8988T (cell line): ENCODE measurements around the gene GAS1.

ENCODE experiments used
- DNase-seq: peaks from one replicate; pipeline ENCODE4 v3.0.0; 2011

Gene GAS1, protein sequence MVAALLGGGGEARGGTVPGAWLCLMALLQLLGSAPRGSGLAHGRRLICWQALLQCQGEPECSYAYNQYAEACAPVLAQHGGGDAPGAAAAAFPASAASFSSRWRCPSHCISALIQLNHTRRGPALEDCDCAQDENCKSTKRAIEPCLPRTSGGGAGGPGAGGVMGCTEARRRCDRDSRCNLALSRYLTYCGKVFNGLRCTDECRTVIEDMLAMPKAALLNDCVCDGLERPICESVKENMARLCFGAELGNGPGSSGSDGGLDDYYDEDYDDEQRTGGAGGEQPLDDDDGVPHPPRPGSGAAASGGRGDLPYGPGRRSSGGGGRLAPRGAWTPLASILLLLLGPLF

DNA sequence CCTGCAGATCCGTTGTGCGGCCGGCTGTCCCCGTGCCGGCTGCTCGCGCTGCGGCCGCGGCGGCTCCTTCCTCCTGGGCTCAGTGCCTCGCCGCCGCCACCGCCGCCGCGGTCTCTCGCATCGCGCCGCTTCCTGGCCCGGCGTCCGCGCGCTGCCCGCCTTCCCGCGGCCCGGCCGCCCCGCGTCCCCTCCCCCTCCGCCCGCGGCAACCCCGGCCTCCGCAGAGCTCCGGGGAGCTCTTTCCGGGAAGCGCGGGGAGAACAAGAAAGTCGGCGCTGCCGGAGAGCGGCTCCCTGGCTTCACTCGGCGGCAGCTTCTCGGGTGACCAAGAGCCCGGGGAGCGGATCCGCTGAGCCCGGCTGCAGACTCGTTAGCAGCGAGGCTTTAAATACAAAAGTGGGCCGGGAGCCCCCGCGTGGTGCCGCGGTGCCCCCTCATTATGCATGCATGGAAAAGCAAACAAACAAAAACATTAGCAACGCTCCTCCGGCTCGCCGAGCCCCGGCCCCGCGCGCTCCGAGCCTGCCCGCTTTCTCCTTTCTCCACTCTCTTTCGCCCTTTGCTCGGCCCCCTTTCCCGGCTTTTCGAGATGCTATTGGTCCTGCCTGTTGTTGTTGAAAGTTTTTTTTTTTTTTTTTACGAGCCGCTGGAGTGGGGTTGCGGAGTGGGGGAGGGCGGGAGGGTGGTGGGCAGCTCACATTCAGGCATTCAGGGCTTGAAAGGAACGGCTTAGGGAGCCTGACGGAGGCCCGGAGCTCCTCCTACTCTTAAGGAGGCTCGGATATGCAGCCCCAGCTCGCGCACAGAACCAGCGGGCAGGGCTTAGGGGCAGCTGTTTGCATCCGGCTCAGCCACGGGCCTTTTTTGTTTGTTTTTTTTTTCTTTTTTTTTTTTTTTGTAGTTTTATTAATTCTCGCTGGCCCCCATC is at the start of gene GAS1:
Gene GAS1, minus strand, starts transcription at position 361 of the 928 bp plus-strand sequence. CDS start 727 bp downstream, outside the sequence.
- peak; percentile 73 for DNase-seq

DNA sequence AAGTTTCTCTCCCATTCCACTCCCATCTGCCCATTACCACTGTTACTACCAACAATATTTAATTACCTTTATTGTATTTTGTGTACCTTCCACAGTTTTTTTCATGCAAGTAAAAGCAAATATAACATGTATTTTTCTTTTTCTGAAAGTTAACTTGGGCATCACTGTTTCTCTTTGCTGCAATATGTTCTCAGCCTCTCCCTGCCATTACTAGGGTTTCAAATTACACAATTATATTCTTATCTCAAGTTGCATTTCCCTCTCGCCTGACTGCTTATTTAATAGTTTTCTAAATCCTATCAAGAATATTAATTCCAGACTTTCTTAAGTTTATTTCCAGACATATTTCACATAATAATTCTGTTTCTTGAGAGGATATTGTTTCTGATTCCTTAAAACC is 46.9 kb upstream of the GAS1 start:
- DNase-seq, result no peak

DNA sequence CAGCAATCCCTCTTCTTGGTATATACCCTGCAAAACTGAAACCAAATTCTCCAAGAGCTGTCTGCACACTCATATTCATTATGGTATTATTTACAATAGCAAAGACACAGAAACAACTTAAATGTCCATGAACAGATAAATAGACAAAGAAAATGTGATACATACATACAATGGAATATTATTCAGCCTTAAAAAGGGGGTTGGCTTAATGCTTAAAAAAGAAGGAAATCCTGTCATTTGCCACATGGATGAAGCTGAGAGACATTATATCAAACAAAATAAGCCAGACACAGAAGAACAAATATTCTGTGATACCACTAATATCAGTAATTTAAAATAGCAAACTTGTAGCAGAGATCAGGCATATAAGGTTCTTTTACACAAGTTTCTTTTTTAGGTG is 46.5 kb upstream of the GAS1 start:
- DNase-seq, result no peak

GRCh38 chr9:86991077-86991476 is 43.8 kb upstream of the GAS1 start:
- DNase-seq, result no peak

GRCh38 chr9:86990290-86990689 is 43.0 kb upstream of the GAS1 start:
- DNase-seq, result no peak

GRCh38 chr9:86987900-86988299 is 40.6 kb upstream of the GAS1 start:
- no peak for DNase-seq

GRCh38 chr9:86985132-86985647 is 37.9 kb upstream of the GAS1 start:
- no peak for DNase-seq

DNA sequence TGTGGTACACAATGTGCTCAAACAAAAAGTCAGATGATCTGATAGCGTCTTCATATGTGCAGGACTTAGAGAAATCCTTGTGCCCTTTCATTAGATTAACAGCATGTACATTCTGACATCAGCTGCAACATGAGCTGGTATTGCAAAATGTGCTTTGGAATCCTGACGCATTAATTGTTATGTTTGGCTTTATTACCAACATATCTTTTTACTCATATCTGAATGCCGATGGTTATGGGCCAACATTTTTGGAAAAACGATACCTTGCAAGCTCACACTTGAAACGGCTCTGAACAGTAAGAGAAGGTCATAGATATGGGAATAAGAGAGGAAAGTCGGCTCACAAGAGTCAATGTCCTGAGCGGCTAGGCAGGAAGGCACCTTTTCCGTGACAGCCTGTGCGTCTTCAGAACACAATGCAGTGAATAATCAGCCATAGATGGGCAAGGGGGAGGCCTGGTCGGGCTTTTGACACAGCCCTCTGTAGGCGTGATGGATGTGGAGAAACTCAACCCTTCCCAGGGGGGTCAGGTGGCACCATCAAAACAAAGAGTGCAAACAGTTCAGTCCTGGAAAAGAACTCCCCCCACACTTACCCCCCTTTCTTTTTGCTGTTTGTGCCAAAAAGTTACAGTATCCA is 36.4 kb upstream of the GAS1 start:
- no peak for DNase-seq

DNA sequence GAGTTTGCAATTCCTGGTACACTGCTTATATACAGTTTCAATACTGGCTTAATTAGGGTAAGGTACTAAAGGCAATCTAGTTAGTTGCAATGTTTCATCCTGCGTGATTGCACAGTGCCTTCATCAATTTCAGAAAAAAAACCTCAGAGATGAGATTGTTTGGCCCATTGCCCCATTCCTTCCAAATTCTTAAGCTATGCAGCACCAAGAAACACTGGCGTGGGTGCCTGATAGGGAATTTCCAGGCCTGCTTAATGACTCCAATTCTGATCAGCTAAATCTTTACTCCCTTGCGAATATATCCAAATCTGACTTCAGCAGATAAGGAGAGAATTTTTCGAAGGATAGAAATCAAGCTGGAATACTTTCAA is 35.9 kb upstream of the GAS1 start:
- no peak for DNase-seq

DNA sequence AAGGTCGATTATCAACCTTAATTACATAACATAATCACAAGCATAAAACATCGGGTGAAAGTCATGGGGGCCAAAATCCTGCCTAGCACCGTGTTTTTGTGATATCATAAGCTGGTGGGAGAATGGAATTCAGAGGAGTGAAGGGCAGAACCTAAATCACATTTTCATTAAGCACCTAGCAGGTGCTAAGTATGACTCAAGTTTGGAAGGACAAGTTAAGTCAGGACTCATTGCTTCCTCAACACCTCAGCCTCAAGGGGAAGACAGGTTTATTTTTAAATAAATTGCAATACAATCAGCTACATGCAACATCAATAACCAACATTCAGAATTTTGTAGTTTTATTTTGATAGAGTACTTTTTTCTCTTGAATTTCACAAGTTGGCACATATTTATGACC is 33.5 kb upstream of the GAS1 start:
- no peak for DNase-seq

- DNase-seq, result no peak
These were observed 32.4 kb upstream of the GAS1 start for GRCh38 chr9:86979657-86980056.

GRCh38 chr9:86978922-86979474 is 31.7 kb upstream of the GAS1 start:
- DNase-seq, result no peak

- no peak for DNase-seq
These were observed 31.1 kb upstream of the GAS1 start for GRCh38 chr9:86978413-86978812.

DNA sequence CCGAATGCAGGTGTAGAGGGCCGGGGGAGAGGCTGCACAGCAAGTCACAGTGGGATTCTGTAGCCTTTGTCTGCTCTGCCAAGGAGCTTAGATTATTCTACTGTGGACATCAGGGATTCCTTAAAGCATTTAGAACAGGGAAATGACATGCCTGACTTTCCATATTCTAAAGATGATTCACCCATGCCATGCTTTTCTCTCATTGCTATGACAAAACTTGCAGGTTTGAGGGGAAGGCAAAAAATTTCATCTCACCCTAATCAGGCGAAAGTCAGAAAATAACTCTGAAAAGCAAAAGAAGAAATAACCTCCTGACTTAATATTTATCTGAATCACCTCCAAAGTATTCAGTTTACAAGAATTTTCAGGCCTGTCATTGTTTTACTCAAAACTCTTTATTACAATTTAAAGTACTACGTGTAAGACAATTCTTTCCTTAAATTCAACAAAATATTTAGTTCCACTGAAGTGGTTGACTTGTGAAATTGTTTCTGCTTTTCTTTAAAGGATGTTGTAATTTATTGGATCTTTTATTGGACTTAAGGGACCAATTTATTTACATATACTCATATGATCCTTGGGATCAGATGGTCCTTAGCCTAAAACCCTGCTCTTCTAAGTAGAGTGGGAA is 30.0 kb upstream of the GAS1 start:
- DNase-seq, result no peak

DNA sequence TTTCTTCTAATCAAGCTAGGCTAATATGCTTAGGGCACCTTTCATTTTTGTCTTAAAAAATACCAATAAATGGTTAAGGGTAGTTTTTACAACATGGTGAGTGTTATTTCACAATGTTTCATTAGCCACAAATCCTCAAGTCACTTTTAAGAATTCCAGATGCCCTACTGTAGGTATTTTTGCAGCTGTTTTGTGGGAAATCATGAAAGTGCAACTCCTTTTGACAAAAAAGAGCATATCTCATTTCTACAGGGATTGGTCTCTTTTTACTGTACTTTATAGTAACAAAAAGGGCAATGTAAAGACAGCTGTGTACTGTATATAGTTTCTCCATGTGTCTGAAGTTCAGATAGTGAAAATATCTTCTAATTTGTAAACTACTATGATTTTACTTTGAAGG is 28.3 kb upstream of the GAS1 start:
- DNase-seq, result no peak

DNA sequence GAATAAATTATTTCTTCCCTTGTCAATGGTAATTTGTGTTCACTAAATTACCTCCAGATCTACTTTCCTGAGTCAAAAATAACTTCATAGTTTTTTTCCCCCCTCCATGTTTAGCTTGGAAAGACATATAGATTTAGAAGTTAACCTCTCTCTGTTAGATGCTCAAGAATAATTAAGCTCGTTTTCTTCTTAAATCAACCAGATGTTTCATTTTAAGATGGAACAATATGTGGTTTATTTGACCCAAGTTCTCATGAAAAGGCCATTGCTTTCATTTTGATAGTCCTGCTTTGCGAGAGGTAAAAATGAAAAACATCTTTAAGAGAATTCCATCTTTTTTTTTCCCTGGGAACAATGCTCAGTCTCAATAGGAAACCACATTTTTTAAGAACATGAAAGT is 27.7 kb upstream of the GAS1 start:
- no peak for DNase-seq

GRCh38 chr9:86974421-86974820 is 27.1 kb upstream of the GAS1 start:
- no peak for DNase-seq

DNA sequence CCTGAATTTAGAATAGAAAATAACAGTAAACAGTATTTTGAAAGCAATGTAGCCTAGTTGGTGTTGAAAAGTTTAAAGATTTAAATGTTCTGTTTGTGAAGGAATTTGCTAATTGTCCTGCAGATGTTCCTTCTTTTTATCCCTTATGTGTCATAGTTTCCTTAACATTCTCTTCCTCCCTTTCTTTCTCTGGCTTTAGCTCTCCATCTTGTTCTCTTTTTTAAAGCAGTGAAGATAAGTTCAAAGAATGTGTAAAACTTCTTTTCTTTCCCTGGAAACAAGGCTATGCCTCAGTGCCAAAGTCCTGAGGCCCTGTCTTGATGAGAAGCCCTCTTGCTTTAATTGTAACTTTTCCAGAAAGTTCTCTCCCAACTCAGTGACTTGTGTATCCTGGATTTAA is 24.4 kb upstream of the GAS1 start:
- no peak for DNase-seq

- DNase-seq, result no peak
These were observed 21.1 kb upstream of the GAS1 start for GRCh38 chr9:86968258-86968920.

DNA sequence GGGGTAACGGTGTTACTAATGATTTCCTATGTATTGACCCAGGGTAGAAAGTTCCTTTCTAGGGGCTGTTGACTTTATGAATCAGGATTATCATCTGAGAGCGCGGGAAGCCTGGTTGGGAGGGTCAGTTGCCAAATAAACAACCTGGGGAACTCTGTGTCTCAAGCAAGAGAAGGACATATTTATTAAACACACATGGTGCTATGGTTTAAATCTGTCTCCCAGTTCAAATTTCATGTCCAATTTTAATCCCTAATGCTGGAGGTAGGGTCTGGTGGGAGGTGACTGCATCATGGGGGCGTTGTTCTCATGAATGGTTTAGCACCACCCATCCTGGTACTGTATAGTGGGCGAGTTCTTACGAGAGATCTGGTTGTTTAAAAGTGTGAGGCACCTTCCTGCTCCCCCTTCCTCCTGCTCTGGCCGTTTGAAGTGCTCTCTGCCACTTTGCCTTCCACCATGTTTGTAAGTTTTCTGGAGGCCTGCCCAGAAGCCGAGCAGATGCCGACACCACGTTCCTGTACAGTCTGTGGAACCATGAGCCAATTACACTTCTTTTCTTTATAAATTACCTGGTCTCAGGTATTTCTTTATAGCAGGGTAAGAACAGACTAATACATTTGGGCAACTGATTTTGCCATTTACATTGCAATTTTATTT is 19.7 kb upstream of the GAS1 start:
- DNase-seq, result no peak

DNA sequence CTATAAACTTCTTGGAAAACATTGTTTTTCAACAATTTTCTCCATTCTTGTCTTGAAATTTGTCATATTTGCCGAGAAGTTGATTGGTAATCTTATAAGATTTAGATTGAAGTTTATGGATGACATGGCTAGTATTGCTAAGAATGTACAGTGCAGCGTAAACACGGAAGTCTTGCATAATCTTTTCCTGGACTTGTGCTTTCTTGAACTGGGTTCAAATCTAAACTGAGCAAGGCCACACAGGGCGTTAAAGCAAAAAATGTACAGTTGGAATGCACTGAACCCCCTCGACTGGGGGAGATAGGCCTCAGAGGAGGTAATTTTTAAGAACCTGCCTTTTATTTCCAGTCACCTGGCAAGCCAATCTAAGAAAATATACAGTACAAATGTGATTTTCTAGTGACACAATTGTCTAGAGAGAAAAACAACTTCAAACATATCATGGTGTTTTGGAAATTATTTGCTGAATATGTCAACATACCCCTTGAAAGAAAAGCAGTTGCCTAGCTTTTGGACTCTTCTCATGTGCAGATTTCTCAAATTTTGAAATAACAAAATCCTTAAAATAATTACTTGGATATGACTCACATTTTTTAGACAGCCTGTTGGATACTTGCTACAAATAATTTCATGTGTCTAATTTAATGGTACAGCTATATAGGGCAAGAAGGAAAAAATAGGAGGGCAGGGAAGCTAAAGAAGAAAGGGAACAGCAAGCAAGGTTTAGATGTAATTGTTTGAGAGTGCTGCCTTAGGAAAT is 18.5 kb upstream of the GAS1 start:
- no peak for DNase-seq
